ENCODE results near the gene PLA2G4D.

DNA sequence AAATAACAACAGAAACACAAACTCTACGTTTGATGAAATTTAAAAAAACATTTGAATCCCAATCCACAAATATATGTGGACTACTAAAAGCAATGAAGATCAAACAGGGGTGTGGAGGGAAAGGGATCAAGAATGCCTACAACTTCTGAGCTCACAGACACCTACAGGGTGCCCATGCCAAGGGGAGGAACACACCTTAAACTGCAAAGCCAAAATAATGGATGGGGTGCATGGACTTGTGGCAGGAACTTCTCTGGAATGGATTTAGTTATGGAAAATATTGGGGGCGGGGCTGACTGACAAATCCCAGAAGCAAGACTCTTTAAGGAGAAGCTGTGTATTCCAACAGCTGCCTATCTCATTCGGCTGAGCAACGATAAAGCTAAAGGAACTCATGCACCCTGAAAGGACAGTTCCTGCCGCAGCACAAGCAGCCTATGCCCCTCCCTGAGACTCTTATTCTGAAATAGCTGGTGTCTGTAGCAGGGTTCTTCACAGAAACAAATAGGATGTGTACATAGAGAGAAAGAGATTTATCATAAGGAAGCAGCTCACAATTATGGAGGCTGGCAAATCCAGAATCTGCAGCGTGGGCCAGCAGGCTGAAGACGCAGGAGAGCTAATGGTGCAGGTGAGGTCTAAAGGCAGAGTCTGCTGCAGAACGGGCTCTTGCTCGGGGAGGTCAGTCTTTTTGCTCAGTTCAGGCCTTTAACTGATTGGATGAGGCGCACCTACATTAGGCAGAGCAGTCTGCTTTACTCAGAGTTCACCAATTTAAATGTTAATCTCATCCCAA is 24.5 kb upstream of the PLA2G4D start:
- TF ChIP-seq POLR2AphosphoS5 (IDR thresholded peaks at IDR 0.05; ENCODE audit: insufficient read depth in 1 of 2, low read depth in 1 of 2) (peak in 1 of 2 donors; percentile 14), CTCF (IDR thresholded peaks at IDR 0.05) (no peak)
